ENCODE data around the gene ZBTB17.

The ZBTB17 gene

GRCh38 chr1:15997637-15998280, 21.9 kb upstream of the ZBTB17 start:
- no peak overlapping the region for H3K9ac ChIP-seq (ENCODE audit: low read depth in 1 of 2, low read length in 2 of 2)
- no peak overlapping the region for H3K27ac ChIP-seq (ENCODE audit: low read depth, low read length)
- H3K27me3 ChIP-seq (ENCODE audit: control insufficient read depth in 1 of 2, insufficient read depth in 2 of 2, low read length in 2 of 2) = no peaks in the 10 kb centered on the region
- H3K4me1 ChIP-seq (ENCODE audit: control insufficient read depth in 1 of 2, insufficient read depth in 2 of 2, low read length in 2 of 2) = no peaks in the 10 kb centered on the region
- H3K4me3 ChIP-seq (ENCODE audit: low read depth in 1 of 2, low read length in 2 of 2) = no peak overlapping the region
- H3K36me3 ChIP-seq (ENCODE audit: control insufficient read depth in 1 of 2, insufficient read depth in 2 of 2, low read length in 2 of 2) = no peaks in the 10 kb centered on the region
- no peaks in the 10 kb centered on the region for H3K9me3 ChIP-seq (ENCODE audit: control insufficient read depth in 1 of 2, low read length in 2 of 2)

- Histone ChIP-seq H3K27ac (ENCODE audit: low read depth, low read length) (no peak overlapping the region), H3K27me3 (ENCODE audit: control insufficient read depth in 1 of 2, insufficient read depth in 2 of 2, low read length in 2 of 2) (no peaks in the 10 kb centered on the region), H3K4me1 (ENCODE audit: control insufficient read depth in 1 of 2, insufficient read depth in 2 of 2, low read length in 2 of 2) (no peaks in the 10 kb centered on the region), H3K9ac (ENCODE audit: low read depth in 1 of 2, low read length in 2 of 2) (no peak overlapping the region), H3K4me3 (ENCODE audit: low read depth in 1 of 2, low read length in 2 of 2) (no peak overlapping the region), H3K9me3 (ENCODE audit: control insufficient read depth in 1 of 2, low read length in 2 of 2) (no peaks in the 10 kb centered on the region), H3K36me3 (ENCODE audit: control insufficient read depth in 1 of 2, insufficient read depth in 2 of 2, low read length in 2 of 2) (no peaks in the 10 kb centered on the region)
Observed at GRCh38 chr1:15997076-15997585, 21.2 kb upstream of the ZBTB17 start.

- Histone ChIP-seq H3K27ac (ENCODE audit: low read depth, low read length) (no peak overlapping the region), H3K4me1 (ENCODE audit: control insufficient read depth in 1 of 2, insufficient read depth in 2 of 2, low read length in 2 of 2) (no peaks in the 10 kb centered on the region), H3K27me3 (ENCODE audit: control insufficient read depth in 1 of 2, insufficient read depth in 2 of 2, low read length in 2 of 2) (no peaks in the 10 kb centered on the region), H3K9ac (ENCODE audit: low read depth in 1 of 2, low read length in 2 of 2) (no peak overlapping the region), H3K9me3 (ENCODE audit: control insufficient read depth in 1 of 2, low read length in 2 of 2) (no peaks in the 10 kb centered on the region), H3K4me3 (ENCODE audit: low read depth in 1 of 2, low read length in 2 of 2) (no peak overlapping the region), H3K36me3 (ENCODE audit: control insufficient read depth in 1 of 2, insufficient read depth in 2 of 2, low read length in 2 of 2) (no peaks in the 10 kb centered on the region)
Observed at GRCh38 chr1:15994590-15995351, 18.9 kb upstream of the ZBTB17 start.

- Histone ChIP-seq H3K36me3 (ENCODE audit: control insufficient read depth in 1 of 2, insufficient read depth in 2 of 2, low read length in 2 of 2) (no peaks in the 10 kb centered on the region), H3K9me3 (ENCODE audit: control insufficient read depth in 1 of 2, low read length in 2 of 2) (no peaks in the 10 kb centered on the region), H3K9ac (ENCODE audit: low read depth in 1 of 2, low read length in 2 of 2) (no peak overlapping the region), H3K4me1 (ENCODE audit: control insufficient read depth in 1 of 2, insufficient read depth in 2 of 2, low read length in 2 of 2) (no peaks in the 10 kb centered on the region), H3K27ac (ENCODE audit: low read depth, low read length) (no peak overlapping the region), H3K4me3 (ENCODE audit: low read depth in 1 of 2, low read length in 2 of 2) (no peak overlapping the region), H3K27me3 (ENCODE audit: control insufficient read depth in 1 of 2, insufficient read depth in 2 of 2, low read length in 2 of 2) (no peaks in the 10 kb centered on the region)
Observed at GRCh38 chr1:15994081-15994480, 18.2 kb upstream of the ZBTB17 start.

- Histone ChIP-seq H3K4me3 (ENCODE audit: low read depth in 1 of 2, low read length in 2 of 2) (no peak overlapping the region), H3K4me1 (ENCODE audit: control insufficient read depth in 1 of 2, insufficient read depth in 2 of 2, low read length in 2 of 2) (no peaks in the 10 kb centered on the region), H3K27me3 (ENCODE audit: control insufficient read depth in 1 of 2, insufficient read depth in 2 of 2, low read length in 2 of 2) (no peaks in the 10 kb centered on the region)
Observed at GRCh38 chr1:15993666-15994065, 17.8 kb upstream of the ZBTB17 start.

GRCh38 chr1:15992582-15993500, 16.9 kb upstream of the ZBTB17 start:
- Histone ChIP-seq H3K9me3 (ENCODE audit: control insufficient read depth in 1 of 2, low read length in 2 of 2) (no peaks in the 10 kb centered on the region), H3K27ac (ENCODE audit: low read depth, low read length) (no peak overlapping the region), H3K36me3 (ENCODE audit: control insufficient read depth in 1 of 2, insufficient read depth in 2 of 2, low read length in 2 of 2) (no peaks in the 10 kb centered on the region), H3K27me3 (ENCODE audit: control insufficient read depth in 1 of 2, insufficient read depth in 2 of 2, low read length in 2 of 2) (no peaks in the 10 kb centered on the region), H3K9ac (ENCODE audit: low read depth in 1 of 2, low read length in 2 of 2) (no peak overlapping the region), H3K4me1 (ENCODE audit: control insufficient read depth in 1 of 2, insufficient read depth in 2 of 2, low read length in 2 of 2) (no peaks in the 10 kb centered on the region), H3K4me3 (ENCODE audit: low read depth in 1 of 2, low read length in 2 of 2) (no peak overlapping the region)

More at GRCh38 chr1:15993666-15994065, 17.8 kb upstream of the ZBTB17 start:
- no peaks in the 10 kb centered on the region for H3K9me3 ChIP-seq (ENCODE audit: control insufficient read depth in 1 of 2, low read length in 2 of 2)
- H3K27ac ChIP-seq (ENCODE audit: low read depth, low read length) = no peak overlapping the region
- no peaks in the 10 kb centered on the region for H3K36me3 ChIP-seq (ENCODE audit: control insufficient read depth in 1 of 2, insufficient read depth in 2 of 2, low read length in 2 of 2)
- no peak overlapping the region for H3K9ac ChIP-seq (ENCODE audit: low read depth in 1 of 2, low read length in 2 of 2)

- H3K4me1 ChIP-seq (ENCODE audit: control insufficient read depth in 1 of 2, insufficient read depth in 2 of 2, low read length in 2 of 2) = no peaks in the 10 kb centered on the region
- no peak overlapping the region for H3K9ac ChIP-seq (ENCODE audit: low read depth in 1 of 2, low read length in 2 of 2)
- no peak overlapping the region for H3K4me3 ChIP-seq (ENCODE audit: low read depth in 1 of 2, low read length in 2 of 2)
- H3K27ac ChIP-seq (ENCODE audit: low read depth, low read length) = no peak overlapping the region
- H3K9me3 ChIP-seq (ENCODE audit: control insufficient read depth in 1 of 2, low read length in 2 of 2) = no peaks in the 10 kb centered on the region
- H3K36me3 ChIP-seq (ENCODE audit: control insufficient read depth in 1 of 2, insufficient read depth in 2 of 2, low read length in 2 of 2) = no peaks in the 10 kb centered on the region
- H3K27me3 ChIP-seq (ENCODE audit: control insufficient read depth in 1 of 2, insufficient read depth in 2 of 2, low read length in 2 of 2) = no peaks in the 10 kb centered on the region
Observed at GRCh38 chr1:15992187-15992553, 16.3 kb upstream of the ZBTB17 start.

- no peak overlapping the region for H3K9ac ChIP-seq (ENCODE audit: low read depth in 1 of 2, low read length in 2 of 2)
- no peaks in the 10 kb centered on the region for H3K27me3 ChIP-seq (ENCODE audit: control insufficient read depth in 1 of 2, insufficient read depth in 2 of 2, low read length in 2 of 2)
- no peaks in the 10 kb centered on the region for H3K36me3 ChIP-seq (ENCODE audit: control insufficient read depth in 1 of 2, insufficient read depth in 2 of 2, low read length in 2 of 2)
- H3K4me3 ChIP-seq (ENCODE audit: low read depth in 1 of 2, low read length in 2 of 2) = no peak overlapping the region
- no peaks in the 10 kb centered on the region for H3K9me3 ChIP-seq (ENCODE audit: control insufficient read depth in 1 of 2, low read length in 2 of 2)
- H3K4me1 ChIP-seq (ENCODE audit: control insufficient read depth in 1 of 2, insufficient read depth in 2 of 2, low read length in 2 of 2) = no peaks in the 10 kb centered on the region
- H3K27ac ChIP-seq (ENCODE audit: low read depth, low read length) = no peak overlapping the region
Observed at GRCh38 chr1:15991427-15992186, 15.7 kb upstream of the ZBTB17 start.

GRCh38 chr1:15989776-15990175, 13.9 kb upstream of the ZBTB17 start:
- H3K4me3 ChIP-seq (ENCODE audit: low read depth in 1 of 2, low read length in 2 of 2) = no peak overlapping the region

More at GRCh38 chr1:15989776-15990175, 13.9 kb upstream of the ZBTB17 start:
- no peak overlapping the region for H3K9ac ChIP-seq (ENCODE audit: low read depth in 1 of 2, low read length in 2 of 2)
- no peaks in the 10 kb centered on the region for H3K9me3 ChIP-seq (ENCODE audit: control insufficient read depth in 1 of 2, low read length in 2 of 2)
- H3K4me1 ChIP-seq (ENCODE audit: control insufficient read depth in 1 of 2, insufficient read depth in 2 of 2, low read length in 2 of 2) = no peaks in the 10 kb centered on the region
- no peaks in the 10 kb centered on the region for H3K36me3 ChIP-seq (ENCODE audit: control insufficient read depth in 1 of 2, insufficient read depth in 2 of 2, low read length in 2 of 2)
- H3K27ac ChIP-seq (ENCODE audit: low read depth, low read length) = no peak overlapping the region
- H3K27me3 ChIP-seq (ENCODE audit: control insufficient read depth in 1 of 2, insufficient read depth in 2 of 2, low read length in 2 of 2) = no peaks in the 10 kb centered on the region

All from duodenal mucosa (tissue), 2 donors.